Type B pancreatic cell (in vitro differentiated cells): ENCODE results near the gene MYOT. TPM values are rescaled to one million over a fixed set of nuclear protein-coding genes. Genes with fewer than 3 reads are reported as not detected.

Experiments used
- DNase-seq: peaks from one replicate; pipeline ENCODE4 v3.0.0; 2021; ENCODE audit warnings: mixed read lengths; ENCODE audit not compliant: unreplicated experiment; ENCODE audit errors: extremely low spot score
- H3K27ac Mint-ChIP-seq: 2 replicates; pipeline ENCODE4 v1.8.0; 2021; ENCODE audit warnings: mild to moderate bottlenecking, mixed read lengths
- H3K27me3 Mint-ChIP-seq: 2 replicates; pipeline ENCODE4 v1.8.0; 2021; ENCODE audit warnings: mixed read lengths
- H3K36me3 Mint-ChIP-seq: 2 replicates; pipeline ENCODE4 v1.8.0; 2021; ENCODE audit warnings: mixed read lengths
- H3K4me1 Mint-ChIP-seq: one replicate; pipeline ENCODE4 v1.8.0; 2021; ENCODE audit warnings: mixed read lengths; ENCODE audit not compliant: unreplicated experiment
- H3K4me3 Mint-ChIP-seq: 2 replicates; pipeline ENCODE4 v1.8.0; 2021; ENCODE audit warnings: mild to moderate bottlenecking, mixed read lengths
- H3K9me3 Mint-ChIP-seq: 2 replicates; pipeline ENCODE4 v1.8.0; 2021; ENCODE audit warnings: mixed read lengths
- CTCF ChIP-seq: fragments of 200-600 bp; sonication (generic); conservative IDR thresholded peaks from 2 replicates; pipeline ENCODE4 v1.5.0; 2021; ENCODE audit warnings: antibody characterized with exemption, mild to moderate bottlenecking
- total RNA-seq: library from RNA; stranded (reverse); gene quantifications from 2 replicates; pipeline ENCODE4 v1.2.1, GENCODE V29; 2021; ENCODE audit warnings: low replicate concordance

The MYOT gene
- total RNA-seq, 1 donor from 2014 or later = 0.56 TPM

- Mint-ChIP-seq H3K9me3 (no peaks in the 10 kb centered on the region), H3K27ac (no peak overlapping the region), H3K27me3 (no peaks in the 10 kb centered on the region), H3K4me1 (peaks cover 4% of the 10 kb centered on the region), H3K4me3 (no peak overlapping the region), H3K36me3 (no peaks in the 10 kb centered on the region)
- no peak for TF ChIP-seq CTCF
- no peak for DNase-seq
Observed at GRCh38 chr5:137902408-137903133, 34.9 kb downstream of the MYOT start.

GRCh38 chr5:137914758-137915157 is 47.1 kb downstream of the MYOT start:
- Mint-ChIP-seq H3K4me1 (no peaks in the 10 kb centered on the region), H3K36me3 (no peaks in the 10 kb centered on the region), H3K9me3 (peaks cover 5% of the 10 kb centered on the region), H3K4me3 (no peak overlapping the region), H3K27ac (no peak overlapping the region), H3K27me3 (no peaks in the 10 kb centered on the region)
- no peak for DNase-seq
- TF ChIP-seq CTCF = no peak

DNA sequence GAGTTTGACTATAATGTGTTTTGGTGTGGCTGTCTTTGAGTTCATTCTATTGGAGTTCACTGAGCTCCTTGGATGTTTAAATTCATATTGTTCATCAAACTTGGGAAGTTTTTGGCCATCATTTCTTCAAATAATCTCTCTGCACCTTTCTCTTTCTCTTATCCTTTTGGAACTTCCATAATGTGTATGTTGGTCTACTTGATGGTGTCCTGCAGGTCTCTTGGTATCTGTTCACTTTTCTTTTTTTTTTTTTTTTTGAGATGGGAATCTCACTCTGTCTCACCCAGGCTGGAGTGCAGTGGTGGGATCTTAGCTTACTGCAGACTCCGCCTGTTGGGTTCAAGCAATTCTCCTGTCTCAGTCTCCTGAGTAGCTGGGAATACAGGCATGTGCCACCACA is 49.3 kb downstream of the MYOT start:
- no peak for DNase-seq
- Mint-ChIP-seq H3K27ac (no peak overlapping the region), H3K27me3 (no peaks in the 10 kb centered on the region), H3K4me1 (no peaks in the 10 kb centered on the region), H3K9me3 (peaks cover 5% of the 10 kb centered on the region), H3K36me3 (no peaks in the 10 kb centered on the region), H3K4me3 (no peak overlapping the region)
- no peak for TF ChIP-seq CTCF

GRCh38 chr5:137921931-137922330 is 54.3 kb downstream of the MYOT start:
- no peaks in the 10 kb centered on the region for H3K9me3 Mint-ChIP-seq

DNA sequence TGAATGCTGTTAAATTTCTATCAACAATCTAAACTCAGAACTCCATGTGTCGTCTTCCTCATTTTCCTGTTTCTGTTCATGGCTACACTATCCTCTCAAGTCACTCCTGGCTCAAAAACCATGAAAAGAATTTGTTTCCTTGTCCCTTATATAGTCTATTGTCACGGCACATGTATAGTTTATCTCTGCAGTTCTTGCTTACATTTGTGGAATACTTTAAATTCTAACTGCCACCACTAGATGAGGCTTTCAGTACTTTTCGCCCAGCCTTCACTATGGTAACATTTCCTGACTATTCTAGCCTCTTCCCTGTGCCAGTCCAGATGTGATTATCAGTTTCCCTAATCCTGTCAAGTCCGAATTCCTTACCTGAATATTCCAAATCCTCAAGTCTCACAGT is 56.2 kb downstream of the MYOT start:
- H3K4me3 Mint-ChIP-seq = no peak overlapping the region
- peak overlapping the region; percentile 35 for H3K27ac Mint-ChIP-seq
- H3K9me3 Mint-ChIP-seq = no peaks in the 10 kb centered on the region
- DNase-seq = no peak
- TF ChIP-seq CTCF = no peak
- H3K27me3 Mint-ChIP-seq = no peaks in the 10 kb centered on the region
- peaks cover 6% of the 10 kb centered on the region for H3K4me1 Mint-ChIP-seq
- H3K36me3 Mint-ChIP-seq = no peaks in the 10 kb centered on the region

More at GRCh38 chr5:137921931-137922330, 54.3 kb downstream of the MYOT start:
- Mint-ChIP-seq H3K27me3 (no peaks in the 10 kb centered on the region), H3K4me3 (peak overlapping the region; percentile 21), H3K27ac (peak overlapping the region; percentile 78), H3K36me3 (no peaks in the 10 kb centered on the region), H3K4me1 (peaks cover 6% of the 10 kb centered on the region)
- TF ChIP-seq CTCF = no peak
- no peak for DNase-seq

DNA sequence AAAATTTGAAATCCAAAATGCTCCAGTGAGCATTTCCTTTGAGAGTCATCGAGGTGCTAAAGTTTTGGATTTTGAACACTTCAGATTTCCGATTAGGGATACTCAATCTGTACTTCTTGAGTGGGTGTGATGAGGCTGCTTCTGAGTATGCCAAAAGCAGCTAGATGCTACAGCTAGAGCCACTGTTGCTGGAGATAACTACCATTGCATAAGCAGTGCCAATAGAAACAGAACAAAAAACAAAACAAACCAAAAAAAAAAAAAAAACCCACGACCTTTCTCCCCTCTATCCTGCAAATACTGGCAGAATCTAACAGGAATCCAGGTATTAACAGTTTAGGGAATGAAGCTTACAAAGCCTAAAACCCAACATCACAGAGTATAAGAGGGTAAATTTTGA is 65.1 kb downstream of the MYOT start:
- no peak for TF ChIP-seq CTCF
- Mint-ChIP-seq H3K4me1 (peaks cover 13% of the 10 kb centered on the region), H3K36me3 (peaks cover 12% of the 10 kb centered on the region), H3K4me3 (no peak overlapping the region), H3K9me3 (no peaks in the 10 kb centered on the region), H3K27me3 (no peaks in the 10 kb centered on the region), H3K27ac (no peak overlapping the region)
- DNase-seq = no peak
